Hypothalamus (tissue), 51 donors: ENCODE results near the gene SLAIN1.
"Not testable (repeated sequence)": the region's sequence is repeated elsewhere in the genome, so short reads cannot be mapped to it uniquely, and the experiment has no call there.

Experiments used
- DNase-seq, 51 donors: peaks; one replicate each; lab custom pipeline; 2025; lab: John Stamatoyannopoulos, UW

Gene SLAIN1

GRCh38 chr13:77697217-77698103, at the start of gene SLAIN1:
Gene SLAIN1 (plus strand): TSS chr13:77697687. CDS start chr13:77697914, 227 bp downstream.
- DNase-seq, result peak; percentile 60 to 98 (median 91)

GRCh38 chr13:77650409-77650808, 47.1 kb upstream of the SLAIN1 start:
- DNase-seq, result no peak

GRCh38 chr13:77653301-77653700, 44.2 kb upstream of the SLAIN1 start:
- DNase-seq, result no peak

- DNase-seq, result not testable (repeated sequence)
Measured at GRCh38 chr13:77660016-77660415, 37.5 kb upstream of the SLAIN1 start.

- no peak for DNase-seq
Measured at GRCh38 chr13:77660841-77661250, 36.6 kb upstream of the SLAIN1 start.

- not testable (repeated sequence) for DNase-seq
Measured at GRCh38 chr13:77662301-77662700, 35.2 kb upstream of the SLAIN1 start.

- DNase-seq, result not testable (repeated sequence)
Measured at GRCh38 chr13:77662831-77663230, 34.7 kb upstream of the SLAIN1 start.

GRCh38 chr13:77674852-77675251, 22.6 kb upstream of the SLAIN1 start:
- DNase-seq, result no peak

- DNase-seq, result peak in 1 of 51 donors; percentile 5
Measured at GRCh38 chr13:77678691-77679235, 18.7 kb upstream of the SLAIN1 start.

GRCh38 chr13:77687799-77688198, 9.7 kb upstream of the SLAIN1 start:
- DNase-seq, result no peak

GRCh38 chr13:77691871-77692270, 5.6 kb upstream of the SLAIN1 start:
- no peak for DNase-seq

- peak in 1 of 51 donors; percentile 50 for DNase-seq
Measured at GRCh38 chr13:77692746-77693448, 4.6 kb upstream of the SLAIN1 start.

- DNase-seq, result no peak
Measured at GRCh38 chr13:77693449-77693940, 4.0 kb upstream of the SLAIN1 start.

GRCh38 chr13:77696006-77696878, 1.2 kb upstream of the SLAIN1 start:
- peak in 14 of 51 donors; percentile 1 to 88 (median 8) for DNase-seq

- peak in 2 of 51 donors; percentile 7 to 79 for DNase-seq
Measured at GRCh38 chr13:77696879-77697216, 639 bp upstream of the SLAIN1 start.

- DNase-seq, result peak in 38 of 51 donors; percentile 11 to 79 (median 36)
Measured at GRCh38 chr13:77698201-77699058, 943 bp downstream of the SLAIN1 start.

- no peak for DNase-seq
Measured at GRCh38 chr13:77699059-77699680, 1.7 kb downstream of the SLAIN1 start.

GRCh38 chr13:77701305-77701704, 3.8 kb downstream of the SLAIN1 start:
- no peak for DNase-seq

- DNase-seq, result no peak
Measured at GRCh38 chr13:77702366-77702765, 4.9 kb downstream of the SLAIN1 start.
